Liver (tissue), 9 donors: ENCODE measurements around the gene UBE3B. TPM values are rescaled to one million over a fixed set of nuclear protein-coding genes. Genes with fewer than 3 reads are reported as not detected.

ENCODE experiments used
- DNase-seq: peaks from one replicate; pipeline ENCODE4 v3.0.0-alpha.2; 2017; ENCODE audit warnings: low spot score
- H3K27ac ChIP-seq, 2 donors: one replicate each; pipeline ENCODE4 v1.7.0; 2013; ENCODE audit warnings: inconsistent platforms in 2 of 2, low read length in 2 of 2, control low read depth in 1 of 2, low read depth in 1 of 2, mild to moderate bottlenecking in 1 of 2
- H3K27me3 ChIP-seq, 4 donors: one replicate each; pipeline versions ENCODE4 v1.6.1 to v1.7.0; 2013; ENCODE audit warnings: low read length in 3 of 4, inconsistent platforms in 1 of 4, mild to moderate bottlenecking in 1 of 4, moderate library complexity in 1 of 4; ENCODE audit not compliant: control insufficient read depth in 4 of 4, insufficient read depth in 4 of 4
- H3K36me3 ChIP-seq, 4 donors: one replicate each; pipeline versions ENCODE4 v1.6.1 to v1.7.0; 2013; ENCODE audit warnings: low read length in 3 of 4, mild to moderate bottlenecking in 3 of 4, low read depth in 1 of 4, moderate library complexity in 1 of 4; ENCODE audit not compliant: control insufficient read depth in 4 of 4, insufficient read depth in 3 of 4
- H3K4me1 ChIP-seq, 4 donors: one replicate each; pipeline versions ENCODE4 v1.6.1 to v1.7.0; 2013; ENCODE audit warnings: low read length in 3 of 4, mild to moderate bottlenecking in 3 of 4, moderate library complexity in 1 of 4; ENCODE audit not compliant: control insufficient read depth in 4 of 4, insufficient read depth in 4 of 4
- H3K4me3 ChIP-seq, 3 donors: one replicate each; pipeline versions ENCODE4 v1.6.1 to v1.7.0; 2013; ENCODE audit warnings: low read length in 3 of 3, control low read depth in 1 of 3, low read depth in 1 of 3, mild to moderate bottlenecking in 1 of 3
- H3K9ac ChIP-seq, 2 donors: one replicate each; pipeline ENCODE4 v1.7.0; 2013; ENCODE audit warnings: low read length in 2 of 2, mild to moderate bottlenecking in 2 of 2, moderate library complexity in 2 of 2, control low read depth in 1 of 2, low read depth in 1 of 2
- H3K9me3 ChIP-seq, 4 donors: one replicate each; pipeline versions ENCODE4 v1.6.1 to v1.7.0; 2013; ENCODE audit warnings: low read length in 3 of 4; ENCODE audit not compliant: control insufficient read depth in 4 of 4
- CTCF ChIP-seq: fragments of 150-350 bp; IDR thresholded peaks from 2 replicates; pipeline ENCODE4 v1.5.1; 2017; ENCODE audit warnings: improper control_type of control experiment, low read depth, low read length; ENCODE audit not compliant: missing input control
- EGR1 ChIP-seq, 2 donors: IDR thresholded peaks; 2 replicates each; pipeline ENCODE4 v1.6.1; 2016 to 2018; ENCODE audit warnings: antibody characterized with exemption in 2 of 2, low read depth in 2 of 2
- FOXA1 ChIP-seq: IDR thresholded peaks from 2 replicates; pipeline ENCODE4 v1.6.1; 2016; ENCODE audit warnings: antibody characterized with exemption
- FOXA2 ChIP-seq: IDR thresholded peaks from 2 replicates; pipeline ENCODE4 v1.6.1; 2016; ENCODE audit warnings: antibody characterized with exemption
- HNF4A ChIP-seq, 2 donors: conservative IDR thresholded peaks; 2 replicates each; pipeline ENCODE4 v1.6.1; 2016; ENCODE audit warnings: antibody characterized with exemption in 2 of 2, mild to moderate bottlenecking in 2 of 2
- HNF4G ChIP-seq: IDR thresholded peaks from 2 replicates; pipeline ENCODE4 v1.6.1; 2016; ENCODE audit warnings: antibody characterized with exemption
- MAX ChIP-seq: IDR thresholded peaks from 2 replicates; pipeline ENCODE4 v1.6.1; 2016; ENCODE audit warnings: antibody characterized with exemption
- NR2F2 ChIP-seq: IDR thresholded peaks from 2 replicates; pipeline ENCODE4 v1.6.1; 2016; ENCODE audit warnings: antibody characterized with exemption
- RAD21 ChIP-seq, 2 donors: IDR thresholded peaks; 2 replicates each; pipeline ENCODE4 v1.6.1; 2016; ENCODE audit warnings: antibody characterized with exemption in 2 of 2, mild to moderate bottlenecking in 2 of 2
- REST ChIP-seq: IDR thresholded peaks from 2 replicates; pipeline ENCODE4 v1.6.1; 2016; ENCODE audit warnings: antibody characterized with exemption, mild to moderate bottlenecking
- TAF1 ChIP-seq: conservative IDR thresholded peaks from 2 replicates; pipeline ENCODE4 v1.6.1; 2016; ENCODE audit warnings: antibody characterized with exemption, mild to moderate bottlenecking
- WGBS: extraction: QIAGEN DNeasy Blood & Tissue Kit; methylation state at CpG from one replicate; pipeline ENCODE4 v1.1.7; 2013; 5-methylcytosine and 5-hydroxymethylcytosine counted together
- polyA plus RNA-seq, 2 donors: library from polyadenylated mRNA; stranded (reverse) in 1 of 2; unstranded in 1 of 2; fragments of 200-250 nt in 1 of 2; fragments of >200 nt in 1 of 2; fragmentation: Nextera tagmentation in 1 of 2; extraction: Ambion mirVana in 1 of 2; gene quantifications; one replicate each; pipeline versions ENCODE4 v1.2.1 to v1.2.3, GENCODE V29; 2013 to 2015
- total RNA-seq, 2 donors: library from RNA; depleted of rRNA; stranded (reverse); fragments of >200 nt; gene quantifications; one replicate each; pipeline ENCODE4 v1.2.3, GENCODE V29; 2014
- donor health status: healthy.
- donor health status: healthy.
- donor health status: healthy.
- donor health status: healthy.
- donor health status: healthy.

Gene UBE3B
- total and polyA plus RNA-seq, 4 donors: 9.3 to 43.4 (median 24.1) TPM

GRCh38 chr12:109433618-109434017, 43.8 kb upstream of the UBE3B start:
- Histone ChIP-seq H3K9me3 (no peaks in the 10 kb centered on the region), H3K4me3 (no peak overlapping the region), H3K27me3 (no peaks in the 10 kb centered on the region), H3K36me3 (no peaks in the 10 kb centered on the region), H3K27ac (no peak overlapping the region), H3K4me1 (no peaks in the 10 kb centered on the region), H3K9ac (no peak overlapping the region)
- TF ChIP-seq EGR1 (IDR thresholded peaks at IDR 0.05; ENCODE audit: low read depth in 2 of 2) (no peak), TAF1 (no peak), FOXA2 (no peak), NR2F2 (peak; percentile 32), FOXA1 (no peak), REST (no peak)
- WGBS: 79% methylated on average over 4 of the region's 4 CpGs
- DNase-seq: no peak

GRCh38 chr12:109434582-109434981, 42.9 kb upstream of the UBE3B start:
- H3K4me1 ChIP-seq: no peaks in the 10 kb centered on the region
- no peak overlapping the region for H3K9ac ChIP-seq
- H3K9me3 ChIP-seq: no peaks in the 10 kb centered on the region
- H3K4me3 ChIP-seq: no peak overlapping the region
- no peak overlapping the region for H3K27ac ChIP-seq
- WGBS: 91% methylated on average over 7 of the region's 7 CpGs
- DNase-seq: no peak
- H3K27me3 ChIP-seq: no peaks in the 10 kb centered on the region
- H3K36me3 ChIP-seq: no peaks in the 10 kb centered on the region
- TF ChIP-seq REST (no peak), MAX (no peak), EGR1 (IDR thresholded peaks at IDR 0.05; ENCODE audit: low read depth in 2 of 2) (no peak), FOXA1 (no peak), RAD21 (IDR thresholded peaks at IDR 0.05) (no peak), HNF4A (conservative IDR thresholded peaks at IDR 0.05) (no peak), TAF1 (no peak), NR2F2 (no peak), HNF4G (no peak), CTCF (no peak)
